HL-60/S4 treated with retinoic acid at 250 ng/mL for 4 days and 3 days (cell line): ENCODE results near the gene KCNH2.

Experiments used
- in situ Hi-C: fragments of 300-500 bp; cut with MboI; formaldehyde crosslinking; loops from 2 replicates; pipeline ENCODE4 v1.7.0; 2022; ENCODE audit warnings: low sequenced_read_pairs

Gene KCNH2

DNA sequence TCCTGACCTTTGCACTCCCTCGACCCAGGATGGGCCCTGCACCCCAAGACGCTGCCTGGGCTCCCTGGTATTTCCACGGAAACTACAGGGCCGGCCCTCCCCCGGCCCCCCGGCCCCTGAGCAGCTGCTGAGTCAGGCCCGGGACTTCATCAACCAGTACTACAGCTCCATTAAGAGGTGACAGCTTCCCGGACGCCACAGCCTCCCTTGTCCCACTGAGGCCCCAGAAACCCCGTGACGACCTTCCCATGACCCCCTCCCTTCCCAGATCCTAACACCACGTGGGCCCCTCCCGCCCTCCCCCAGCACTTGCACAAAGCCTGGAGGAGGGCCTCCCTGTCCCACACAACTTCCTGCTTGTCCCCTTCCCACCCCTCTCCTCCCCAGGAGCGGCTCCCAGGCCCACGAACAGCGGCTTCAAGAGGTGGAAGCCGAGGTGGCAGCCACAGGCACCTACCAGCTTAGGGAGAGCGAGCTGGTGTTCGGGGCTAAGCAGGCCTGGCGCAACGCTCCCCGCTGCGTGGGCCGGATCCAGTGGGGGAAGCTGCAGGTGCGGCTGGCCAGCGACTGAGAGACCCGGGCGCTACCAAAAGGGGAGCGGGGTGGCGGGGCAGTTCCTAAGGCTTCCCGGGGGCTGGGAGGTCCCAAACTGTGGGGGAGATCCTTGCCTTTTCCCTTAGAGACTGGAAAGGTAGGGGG, 18.4 kb upstream of the KCNH2 start:
- in situ Hi-C loops = no loop called here

DNA sequence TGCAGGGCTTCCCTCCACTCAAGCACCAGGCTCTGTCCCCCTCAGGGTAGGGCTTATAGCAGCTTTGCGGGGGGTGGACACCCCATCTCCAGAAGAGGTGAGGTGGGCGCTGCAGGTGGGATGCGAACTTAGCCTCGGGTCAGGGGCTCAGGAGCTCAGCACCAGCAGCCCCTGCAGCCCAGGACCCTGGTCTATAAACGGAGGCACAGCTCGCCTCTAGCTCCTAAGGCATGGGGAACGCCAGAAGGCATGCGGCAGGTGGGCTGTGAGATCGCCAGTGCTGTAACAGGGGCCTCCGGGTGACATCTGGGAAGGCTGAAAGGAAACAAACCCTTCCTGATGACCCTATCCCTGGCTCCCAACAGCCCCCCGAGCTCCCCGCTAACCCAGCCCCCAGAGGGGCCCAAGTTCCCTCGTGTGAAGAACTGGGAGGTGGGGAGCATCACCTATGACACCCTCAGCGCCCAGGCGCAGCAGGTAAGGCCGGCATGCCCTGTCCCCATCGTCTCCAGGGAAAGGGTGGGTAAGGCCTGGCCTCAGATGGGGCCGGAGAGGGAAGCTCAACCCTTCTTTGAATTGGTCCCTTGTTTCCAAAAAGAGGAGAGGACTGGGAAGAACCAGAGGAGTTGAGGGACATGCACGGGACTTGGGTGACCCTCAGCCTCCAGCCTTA, 16.9 kb upstream of the KCNH2 start:
- in situ Hi-C loops = no loop called here

DNA sequence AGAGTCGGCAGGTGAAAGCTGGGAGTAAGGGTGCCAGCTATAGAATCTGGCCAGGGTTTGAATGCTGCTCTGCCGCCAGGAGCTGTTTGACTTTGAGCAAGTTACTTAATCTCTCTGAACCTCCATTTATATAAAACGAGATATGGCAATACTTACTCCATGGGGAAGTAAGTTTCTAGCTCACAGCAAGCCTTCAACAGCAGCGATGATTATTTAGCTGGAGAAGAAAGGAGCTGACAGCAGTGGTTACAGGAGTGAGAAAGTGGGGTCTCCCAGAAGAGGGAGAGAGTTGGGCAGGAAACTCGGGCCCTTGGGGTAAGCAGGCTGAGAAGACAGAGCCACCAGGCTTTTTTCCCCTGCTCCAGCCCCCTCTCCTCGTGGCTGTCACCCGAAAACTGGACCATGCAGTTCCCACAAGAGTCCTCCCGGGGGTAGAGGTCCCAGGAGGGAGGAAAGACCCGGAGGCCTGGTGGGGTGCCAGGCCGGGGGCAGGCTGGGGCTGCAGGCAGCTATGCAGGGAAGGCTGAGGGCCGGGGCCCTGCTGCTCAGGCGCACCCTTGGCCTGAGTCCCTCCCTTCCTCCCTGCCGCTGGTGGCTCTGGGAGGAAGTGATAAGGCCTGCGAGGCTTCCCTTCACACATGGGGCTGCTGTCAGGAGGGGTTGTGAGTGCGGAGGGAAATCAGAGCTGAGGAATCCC, 16.2 kb upstream of the KCNH2 start:
- in situ Hi-C loops = no loop called here

DNA sequence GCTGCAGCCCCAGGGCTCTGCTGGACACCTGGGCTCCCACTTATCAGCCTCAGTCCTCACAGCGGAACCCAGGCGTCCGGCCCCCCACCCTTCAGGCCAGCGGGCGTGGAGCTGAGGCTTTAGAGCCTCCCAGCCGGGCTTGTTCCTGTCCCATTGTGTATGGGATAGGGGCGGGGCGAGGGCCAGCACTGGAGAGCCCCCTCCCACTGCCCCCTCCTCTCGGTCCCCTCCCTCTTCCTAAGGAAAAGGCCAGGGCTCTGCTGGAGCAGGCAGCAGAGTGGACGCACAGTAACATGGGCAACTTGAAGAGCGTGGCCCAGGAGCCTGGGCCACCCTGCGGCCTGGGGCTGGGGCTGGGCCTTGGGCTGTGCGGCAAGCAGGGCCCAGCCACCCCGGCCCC, 15.4 kb upstream of the KCNH2 start:
- in situ Hi-C loops = no loop called here

DNA sequence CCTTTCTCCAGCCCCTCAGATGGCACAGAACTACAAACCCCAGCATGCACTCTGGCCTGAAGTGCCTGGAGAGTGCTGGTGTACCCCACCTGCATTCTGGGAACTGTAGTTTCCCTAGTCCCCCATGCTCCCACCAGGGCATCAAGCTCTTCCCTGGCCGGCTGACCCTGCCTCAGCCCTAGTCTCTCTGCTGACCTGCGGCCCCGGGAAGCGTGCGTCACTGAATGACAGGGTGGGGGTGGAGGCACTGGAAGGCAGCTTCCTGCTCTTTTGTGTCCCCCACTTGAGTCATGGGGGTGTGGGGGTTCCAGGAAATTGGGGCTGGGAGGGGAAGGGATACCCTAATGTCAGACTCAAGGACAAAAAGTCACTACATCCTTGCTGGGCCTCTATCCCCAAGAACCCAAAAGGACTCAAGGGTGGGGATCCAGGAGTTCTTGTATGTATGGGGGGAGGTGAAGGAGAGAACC, 14.7 kb upstream of the KCNH2 start:
- in situ Hi-C loops = no loop called here

DNA sequence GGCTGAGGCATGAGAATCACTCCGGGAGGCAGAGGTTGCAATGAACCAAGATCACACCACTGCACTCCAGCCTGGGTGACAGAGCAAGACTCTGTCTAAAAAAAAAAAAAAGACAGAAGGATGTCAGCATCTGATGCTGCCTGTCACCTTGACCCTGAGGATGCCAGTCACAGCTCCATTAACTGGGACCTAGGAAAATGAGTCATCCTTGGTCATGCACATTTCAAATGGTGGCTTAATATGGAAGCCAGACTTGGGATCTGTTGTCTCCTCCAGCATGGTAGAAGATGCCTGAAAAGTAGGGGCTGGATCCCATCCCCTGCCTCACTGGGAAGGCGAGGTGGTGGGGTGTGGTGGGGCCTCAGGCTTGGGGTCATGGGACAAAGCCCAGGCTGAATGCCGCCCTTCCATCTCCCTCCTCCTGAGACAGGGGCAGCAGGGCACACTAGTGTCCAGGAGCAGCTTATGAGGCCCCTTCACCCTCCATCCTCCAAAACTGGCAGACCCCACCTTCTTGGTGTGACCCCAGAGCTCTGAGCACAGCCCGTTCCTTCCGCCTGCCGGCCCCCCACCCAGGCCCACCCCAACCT, 14.0 kb upstream of the KCNH2 start:
- in situ Hi-C loops = no loop called here

DNA sequence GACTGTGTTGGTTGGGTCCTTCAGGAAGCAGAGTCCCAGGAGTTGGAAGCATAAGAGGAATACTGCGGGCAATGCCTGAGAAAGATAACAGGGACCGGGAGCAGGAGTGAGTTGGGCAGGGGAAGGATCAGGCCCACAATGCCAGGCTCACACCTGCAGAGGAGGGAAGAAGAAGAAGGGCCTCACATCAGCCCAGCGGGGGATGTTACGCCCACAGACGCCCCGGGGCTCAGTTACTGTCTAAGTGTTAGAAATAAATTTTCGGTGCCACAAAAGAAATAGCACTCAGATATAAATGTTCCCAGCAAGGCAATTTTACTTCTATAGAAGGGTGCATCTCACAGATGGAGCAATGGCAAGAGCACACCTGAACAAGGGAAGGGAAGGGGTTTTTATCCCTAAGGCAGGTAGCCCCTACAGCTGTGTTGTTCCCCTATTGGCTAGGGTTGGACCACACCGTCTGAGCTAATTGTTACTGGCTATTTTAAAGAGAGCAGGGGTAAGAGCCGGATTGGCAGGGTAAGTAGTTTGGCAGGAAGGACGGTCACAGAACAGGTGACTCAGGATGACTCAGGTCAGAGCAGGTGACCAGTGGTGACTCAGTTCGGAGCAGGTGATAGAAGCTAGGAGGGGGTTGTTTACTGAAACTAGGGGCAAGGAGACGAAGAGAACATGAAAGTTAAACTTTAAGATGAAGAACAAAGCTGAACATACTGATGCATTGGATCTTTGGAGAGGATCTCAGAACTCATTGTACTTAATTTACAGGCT, 12.5 kb upstream of the KCNH2 start, which contains the start of gene NOS3:
Gene NOS3 (plus strand): TSS at position 602 of the 771 bp plus-strand sequence. CDS start 2,787 bp downstream, outside the sequence.
- in situ Hi-C loops = no loop called here

DNA sequence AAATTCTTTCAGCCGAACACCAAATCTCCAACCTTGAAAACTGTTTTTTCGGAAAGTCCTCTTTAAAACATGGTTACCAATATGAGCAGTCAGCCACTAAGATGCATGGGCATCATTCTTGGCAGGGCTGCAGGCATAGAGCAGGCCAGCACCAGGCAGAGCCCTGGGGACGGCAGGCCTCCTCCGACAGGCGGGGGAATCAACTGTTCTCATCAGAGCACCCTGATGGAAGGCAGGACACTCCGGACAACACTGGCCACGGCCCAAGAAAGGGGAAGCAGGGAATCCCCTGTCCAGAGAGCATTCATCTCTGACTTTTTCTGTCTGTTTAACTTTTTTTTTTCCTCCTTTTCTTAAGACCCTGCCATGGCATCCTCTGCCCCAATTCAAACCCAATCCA, 11.3 kb upstream of the KCNH2 start:
- in situ Hi-C loops = loop anchor here (10.0 kb wide), 1 partner anchor 215 kb away; no protein-coding TSS in a partner anchor

DNA sequence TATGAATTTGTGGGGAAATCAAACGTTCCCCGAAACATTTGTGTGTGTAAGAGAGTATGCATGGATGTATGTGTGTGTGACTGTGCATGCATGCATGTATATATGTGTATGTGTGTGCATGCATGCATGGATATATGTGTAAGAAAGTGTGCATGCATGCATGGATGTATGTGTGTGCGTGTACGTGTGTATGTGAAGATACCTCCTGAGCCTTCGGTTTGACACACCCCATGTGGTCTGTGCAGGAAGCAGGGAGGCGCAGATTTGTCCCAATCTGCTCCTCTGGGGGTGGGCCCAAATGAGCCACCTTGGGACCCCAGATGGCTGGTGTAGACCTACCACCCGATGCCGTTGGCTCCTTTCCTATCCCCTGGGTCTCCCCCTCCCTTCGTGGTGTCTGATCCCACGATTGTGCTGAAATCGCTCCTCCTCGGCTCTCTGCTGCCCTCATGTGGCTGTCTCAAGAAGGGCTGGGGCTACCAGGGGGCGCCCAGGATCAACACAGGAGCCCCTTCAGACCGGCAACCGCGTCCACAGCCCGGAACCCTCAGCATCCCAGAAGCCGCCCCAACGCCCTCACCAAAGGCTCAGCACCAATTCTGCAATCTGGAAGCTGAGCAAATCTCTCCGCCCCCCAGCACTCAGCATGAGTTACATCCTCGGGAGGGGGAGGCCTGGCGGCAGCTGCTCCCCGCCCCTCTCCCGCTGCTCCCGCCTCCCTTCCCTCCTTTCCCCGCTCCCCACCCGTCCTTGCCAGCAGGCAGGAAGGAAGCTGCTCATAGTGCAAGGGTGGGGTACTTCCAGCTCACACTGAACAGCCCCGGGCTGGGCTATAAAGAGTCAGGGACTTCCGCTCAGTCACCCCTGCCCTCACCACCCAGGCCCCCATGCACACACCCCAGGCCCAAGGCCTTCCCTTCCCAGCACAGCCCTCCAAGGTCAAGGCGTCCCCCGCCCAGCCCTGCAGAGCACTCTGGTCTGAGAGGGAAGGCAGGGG, 10.4 kb upstream of the KCNH2 start:
- in situ Hi-C loops = loop anchor here (10.0 kb wide), 1 partner anchor 214 kb away; no protein-coding TSS in a partner anchor

DNA sequence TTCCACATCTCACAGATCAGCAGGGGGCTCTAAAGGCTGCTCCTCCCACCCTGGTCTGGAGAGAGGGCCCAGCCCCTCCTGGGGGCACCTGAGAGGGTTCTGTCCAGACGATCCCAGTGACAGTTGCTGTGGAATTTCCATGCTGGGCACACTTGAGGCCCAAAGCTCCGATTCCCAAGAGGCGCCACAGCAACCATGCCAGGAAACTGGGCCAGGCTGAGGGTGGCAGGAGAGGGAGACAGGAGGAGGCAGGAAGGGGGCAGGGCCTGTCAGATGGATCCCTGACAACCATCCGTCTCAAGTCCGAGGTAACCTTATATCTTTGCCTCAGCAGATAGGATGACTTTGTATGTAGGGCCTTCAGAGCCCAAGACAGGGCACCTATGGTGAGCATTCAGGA, 8.4 kb upstream of the KCNH2 start:
- in situ Hi-C loops = loop anchor here (10.0 kb wide), 1 partner anchor 212 kb away; no protein-coding TSS in a partner anchor

DNA sequence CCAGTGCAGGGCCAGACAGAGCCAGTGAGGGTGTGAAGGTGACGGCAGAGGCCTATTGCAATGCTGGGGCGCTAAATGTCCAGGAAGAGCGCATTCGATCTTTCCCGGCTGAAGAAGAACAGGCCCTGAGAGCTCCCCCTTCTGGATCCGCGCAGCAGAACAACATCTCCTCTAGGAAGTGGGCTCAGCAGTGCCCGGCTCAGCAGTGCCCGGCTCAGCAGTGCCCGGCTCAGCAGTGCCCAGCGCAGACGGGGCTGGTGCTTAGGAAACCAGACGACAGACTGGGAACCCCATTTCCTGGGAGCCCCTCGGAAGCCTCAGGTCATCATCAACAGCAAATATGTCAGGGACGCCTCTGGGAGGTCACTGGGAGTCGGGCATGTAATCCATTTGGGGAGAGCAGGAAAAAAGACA, 8.0 kb upstream of the KCNH2 start:
- in situ Hi-C loops = loop anchor here (10.0 kb wide), 1 partner anchor 211 kb away; no protein-coding TSS in a partner anchor

DNA sequence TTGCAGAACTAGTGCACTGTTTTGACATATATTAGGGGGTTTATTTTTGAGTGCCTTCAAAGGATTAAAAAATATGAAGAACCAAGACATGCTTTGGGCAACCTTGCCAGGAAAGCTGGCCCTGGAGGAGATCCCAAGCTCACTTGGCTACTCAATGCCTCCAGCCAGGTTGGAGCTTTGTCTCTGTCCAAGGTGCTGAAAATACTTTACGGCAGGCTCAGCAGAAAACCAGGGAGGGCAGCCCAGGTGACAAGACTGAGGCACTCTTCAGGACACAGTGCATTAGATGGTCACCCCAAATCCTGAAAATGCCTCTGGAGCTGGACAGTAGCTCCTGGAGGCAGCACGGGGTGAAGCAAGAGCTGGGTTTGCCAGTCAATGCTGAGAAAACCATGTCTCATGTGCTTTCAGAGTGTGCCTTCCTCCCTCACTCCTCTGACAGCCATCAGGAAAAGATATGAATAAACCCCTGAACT, 5.8 kb upstream of the KCNH2 start:
- in situ Hi-C loops = loop anchor here (10.0 kb wide), 1 partner anchor 209 kb away; no protein-coding TSS in a partner anchor

DNA sequence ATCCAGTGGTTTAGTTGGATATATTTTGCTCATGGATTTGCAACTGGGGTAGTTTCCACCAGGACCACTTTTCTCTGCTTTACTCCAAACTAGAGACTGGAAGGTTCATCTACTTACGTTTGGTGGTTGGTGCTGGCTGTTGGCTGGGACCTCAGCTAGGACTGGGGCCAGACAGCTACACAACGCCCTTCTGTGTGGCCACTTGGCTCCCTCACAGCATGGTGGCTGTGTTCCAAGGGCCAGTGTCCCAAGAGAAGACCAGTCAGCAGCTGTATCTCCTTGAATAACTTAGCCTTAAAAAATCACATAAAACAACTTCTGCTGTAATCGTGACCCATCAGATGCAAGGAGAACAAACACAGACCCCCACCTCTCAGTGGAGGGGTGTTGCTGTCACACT, 4.2 kb upstream of the KCNH2 start:
- in situ Hi-C loops = loop anchor here (10.0 kb wide), 1 partner anchor 208 kb away; no protein-coding TSS in a partner anchor

DNA sequence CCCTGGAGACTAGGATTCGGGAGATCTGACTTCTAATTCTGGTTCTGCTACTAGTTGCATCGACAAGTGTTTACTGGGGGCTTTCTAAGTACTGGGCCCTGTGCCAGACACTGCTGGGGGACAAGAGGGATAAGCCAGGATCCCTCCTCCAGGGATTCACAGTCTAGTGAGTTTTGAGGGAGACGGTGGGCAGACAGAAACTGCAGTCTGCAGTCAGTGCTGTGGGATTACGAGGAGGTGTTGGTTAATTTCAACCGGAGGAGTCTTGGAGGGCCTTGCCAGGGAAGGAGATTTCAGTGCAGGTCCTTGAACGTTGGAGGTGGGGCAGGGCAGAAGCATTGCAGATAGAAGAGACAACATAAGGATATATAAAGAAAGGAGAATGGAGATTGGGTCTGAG, 3.5 kb upstream of the KCNH2 start:
- in situ Hi-C loops = loop anchor here (10.0 kb wide), 1 partner anchor 207 kb away; no protein-coding TSS in a partner anchor

DNA sequence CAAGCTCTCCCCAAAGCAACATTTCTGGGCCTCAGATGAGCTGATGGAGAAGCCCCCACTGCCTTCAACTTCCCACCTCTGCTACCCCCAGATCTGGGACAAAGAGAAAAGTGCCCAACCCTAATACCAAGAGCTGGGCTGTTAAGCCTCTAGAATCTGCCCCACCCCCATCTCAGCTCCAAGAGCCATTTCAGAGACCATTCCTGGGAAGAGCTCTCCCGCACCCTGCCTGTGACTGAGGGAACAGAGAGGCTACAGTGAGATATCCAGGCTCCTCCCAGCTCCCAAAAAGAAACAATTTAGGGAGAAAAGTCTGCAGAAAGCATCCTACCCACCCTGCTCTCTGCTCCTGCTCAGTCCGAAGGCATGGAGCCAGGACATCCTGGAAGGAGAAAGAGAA, 2.5 kb upstream of the KCNH2 start:
- in situ Hi-C loops = loop anchor here (10.0 kb wide), 1 partner anchor 206 kb away; no protein-coding TSS in a partner anchor

DNA sequence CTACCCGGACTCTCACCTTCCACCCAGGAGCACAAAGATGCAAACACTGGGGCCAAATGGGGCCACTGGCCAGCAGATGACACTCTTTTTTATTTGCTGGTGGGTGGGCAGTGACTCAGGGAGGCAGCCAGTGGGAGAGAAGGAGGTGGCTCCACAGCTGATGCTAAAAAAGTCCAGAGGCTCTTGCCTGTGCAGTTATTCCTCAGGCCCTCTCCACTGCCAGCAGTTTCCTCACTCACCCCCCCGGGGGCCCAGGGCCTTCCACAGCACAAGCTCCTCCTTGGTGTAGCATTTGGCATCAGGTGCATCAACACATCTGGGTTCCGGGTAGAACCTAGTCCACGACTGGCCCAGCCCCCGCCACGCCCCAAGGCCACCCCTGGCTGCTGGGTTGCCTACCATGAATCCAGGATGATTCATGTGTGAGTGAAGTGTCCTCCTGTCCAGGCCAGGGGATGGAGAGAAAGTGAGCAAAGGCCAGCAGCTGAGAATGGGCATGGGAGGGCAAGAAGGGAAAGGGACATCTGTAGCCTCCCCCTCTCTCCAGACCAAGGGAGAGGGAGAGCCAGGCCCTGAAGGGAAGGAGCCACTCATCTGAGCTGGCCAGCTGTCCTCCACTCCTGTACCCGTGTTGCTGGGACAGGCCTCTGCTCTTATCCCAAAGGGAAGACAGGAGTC, 1.7 kb upstream of the KCNH2 start:
- in situ Hi-C loops = loop anchor here (10.0 kb wide), 1 partner anchor 205 kb away; no protein-coding TSS in a partner anchor

DNA sequence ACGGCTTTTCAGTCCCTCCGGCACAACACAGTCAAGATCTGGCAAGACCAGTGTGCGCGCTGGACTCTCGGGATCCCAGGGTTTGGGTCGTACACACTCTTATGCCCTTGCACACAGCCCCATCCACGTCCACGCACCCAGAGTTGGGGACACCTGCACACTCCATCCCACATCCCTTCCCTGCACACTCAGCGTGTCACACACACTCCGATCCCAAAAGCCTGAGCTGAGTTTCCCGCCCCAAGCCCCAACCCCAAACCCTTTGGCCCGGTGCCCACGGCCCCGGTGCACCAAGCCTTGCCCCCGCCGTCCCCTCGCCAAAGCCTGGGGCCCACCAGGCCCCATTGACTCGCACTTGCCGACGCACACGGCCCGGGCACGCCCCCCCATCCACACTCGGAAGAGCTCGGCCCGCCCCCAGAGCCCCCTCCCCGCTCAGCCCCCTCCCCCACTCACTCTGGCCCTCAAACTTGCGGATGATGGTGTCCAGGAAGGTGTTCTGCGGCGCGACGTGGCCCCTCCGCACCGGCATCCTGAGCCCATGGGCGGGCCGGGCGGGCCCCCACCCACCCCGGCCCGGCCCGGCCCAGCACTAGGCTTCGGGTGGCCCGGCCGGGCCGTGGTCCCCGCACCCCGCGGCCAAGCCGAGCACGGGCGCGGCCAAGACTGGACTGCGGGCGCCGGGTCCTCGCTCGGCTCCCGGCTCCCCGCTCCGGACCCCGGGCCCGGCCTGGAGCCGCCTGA, 567 bp downstream of the KCNH2 start:
- in situ Hi-C loops = no loop called here
